OCI-LY7 (cell line): ENCODE data around the gene PCNT. TPM values are rescaled to one million over a fixed set of nuclear protein-coding genes. Genes with fewer than 3 reads are reported as not detected.

ENCODE experiments used
- BruUV-seq: library from RNA; stranded (reverse); fragments of 400-500 nt; replicated peaks from 2 replicates; lab custom pipeline; 2021; lab: Mats Ljungman, UMichigan
- CTCF ChIA-PET: fragments of 300-600 bp; sonication (Branson Sonifier 250); formaldehyde crosslinking; loops from one replicate; lab custom pipeline; 2022; ENCODE audit warnings: antibody characterized with exemption; ENCODE audit not compliant: unreplicated experiment; lab: Charles Lee
- POLR2A ChIA-PET: fragments of 300-600 bp; sonication (Branson Sonifier 250); formaldehyde crosslinking; loops from one replicate; lab custom pipeline; 2022; ENCODE audit warnings: antibody characterized with exemption; lab: Charles Lee
- DNase-seq: peaks from one replicate; pipeline ENCODE4 v3.0.0-alpha.2; 2015; ENCODE audit warnings: low spot score
- H2AFZ ChIP-seq: fragments of 200-600 bp; sonication (generic), shearing (Covaris generic); 2 replicates; pipeline ENCODE4 v1.6.1; 2014; ENCODE audit warnings: mild to moderate bottlenecking, antibody characterized with exemption, low read length, moderate library complexity
- H3K27ac ChIP-seq: fragments of 200-600 bp; sonication (generic); 2 replicates; pipeline ENCODE4 v1.5.1; 2014; ENCODE audit warnings: mixed run types, low read depth, mild to moderate bottlenecking, moderate library complexity, low read length, inconsistent platforms; ENCODE audit not compliant: poor library complexity, severe bottlenecking
- H3K36me3 ChIP-seq: fragments of 200-600 bp; sonication (generic); 2 replicates; pipeline ENCODE4 v1.6.1; 2014; ENCODE audit warnings: mild to moderate bottlenecking, antibody characterized with exemption, low read length, moderate library complexity, mixed read lengths; ENCODE audit not compliant: insufficient read depth
- H3K4me1 ChIP-seq: fragments of 200-600 bp; sonication (generic); 2 replicates; pipeline ENCODE4 v1.5.1; 2014; ENCODE audit warnings: mild to moderate bottlenecking, low read length; ENCODE audit not compliant: insufficient read depth, poor library complexity, severe bottlenecking
- H3K4me2 ChIP-seq: fragments of 200-600 bp; sonication (generic); 2 replicates; pipeline ENCODE4 v1.6.1; 2014; ENCODE audit warnings: mild to moderate bottlenecking, low read length
- H3K4me3 ChIP-seq: fragments of 200-600 bp; sonication (generic); 2 replicates; pipeline ENCODE4 v1.5.1; 2014; ENCODE audit warnings: mild to moderate bottlenecking, low read depth, low read length; ENCODE audit not compliant: poor library complexity, severe bottlenecking
- H3K79me2 ChIP-seq: fragments of 200-600 bp; sonication (generic); 2 replicates; pipeline ENCODE4 v1.6.1; 2016; ENCODE audit warnings: low read depth, mild to moderate bottlenecking, low read length, moderate library complexity, mixed read lengths; ENCODE audit not compliant: insufficient read depth
- H3K9me2 ChIP-seq: fragments of 200-600 bp; sonication (generic); 2 replicates; pipeline ENCODE4 v1.6.1; 2016; ENCODE audit warnings: mild to moderate bottlenecking, low read length, mixed read lengths; ENCODE audit not compliant: insufficient read depth
- H3K9me3 ChIP-seq: fragments of 200-600 bp; sonication (generic); 2 replicates; pipeline ENCODE4 v1.6.1; 2014; ENCODE audit warnings: mild to moderate bottlenecking, mixed run types, low read length, mixed read lengths
- H4K20me1 ChIP-seq: fragments of 200-600 bp; sonication (generic); 2 replicates; pipeline ENCODE4 v1.6.1; 2014; ENCODE audit warnings: mild to moderate bottlenecking, antibody characterized with exemption, low read length, moderate library complexity, mixed read lengths; ENCODE audit not compliant: insufficient read depth
- EZH2phosphoT487 ChIP-seq: fragments of 200-600 bp; sonication (generic); IDR thresholded peaks from 2 replicates; pipeline ENCODE4 v1.6.1; 2018; ENCODE audit warnings: low read depth, borderline replicate concordance, mild to moderate bottlenecking, mixed run types, antibody characterized with exemption, low read length, moderate library complexity, mixed read lengths
- intact Hi-C: fragments of 100-400 bp; cut with micrococcal nuclease; formaldehyde crosslinking; loops from one replicate; pipeline ENCODE4 v1.10.0; 2022; ENCODE audit not compliant: unreplicated experiment
- total RNA-seq, 2 experiments: library from RNA; depleted of rRNA in 1 of 2; stranded (reverse); fragments of >200 nt in 1 of 2; shearing (Covaris generic) in 1 of 2; gene quantifications; 2 replicates each; pipeline ENCODE4 v1.2.3, GENCODE V29; 2014 to 2022
- TF ChIP-seq, protein P1 (sequence below): fragments of 200-600 bp; sonication (generic); conservative IDR thresholded peaks from 2 replicates; pipeline ENCODE4 v1.5.1; 2014; ENCODE audit warnings: mild to moderate bottlenecking, antibody characterized with exemption, low read length, moderate library complexity, mixed read lengths

The PCNT gene
- total RNA-seq, 2 experiments from 2014 or later, result 48.4 to 84.1 TPM

GRCh38 chr21:46459024-46459355, 135.0 kb downstream of the PCNT start:
- H3K4me1 ChIP-seq, result peaks cover 19% of the 10 kb centered on the region
- H3K27ac ChIP-seq, result no peak overlapping the region
- H3K9me2 ChIP-seq, result no peaks in the 10 kb centered on the region
- H3K79me2 ChIP-seq, result peaks cover 40% of the 10 kb centered on the region
- H3K4me2 ChIP-seq, result peak overlapping the region; percentile 99
- peaks cover 9% of the 10 kb centered on the region; the same call in 1 of the 2 replicates for H4K20me1 ChIP-seq
- H2AFZ ChIP-seq, result peak overlapping the region; percentile 61; the same call in 1 of the 2 replicates
- intact Hi-C loops, result loop anchor here (5.0 kb wide), 1 partner anchor 98 kb away; no protein-coding TSS in a partner anchor
- peaks cover 43% of the 10 kb centered on the region for H3K36me3 ChIP-seq
- CTCF ChIA-PET, result interaction anchor here (1.0 kb wide), 1 partner anchor 181 kb away, joined by 4 read pairs; no protein-coding TSS in a partner anchor
- POLR2A ChIA-PET, result interaction anchor here (0.6 to 2.1 kb wide), 3 partner anchors 16 to 176 kb away, joined by 3 to 6 read pairs (median 5); partner anchors contain the start of gene PRMT2
- H3K4me3 ChIP-seq, result peak overlapping the region; percentile 89
- no peaks in the 10 kb centered on the region for H3K9me3 ChIP-seq
- no TSS peak for BruUV-seq
- TF ChIP-seq, protein P1, sequence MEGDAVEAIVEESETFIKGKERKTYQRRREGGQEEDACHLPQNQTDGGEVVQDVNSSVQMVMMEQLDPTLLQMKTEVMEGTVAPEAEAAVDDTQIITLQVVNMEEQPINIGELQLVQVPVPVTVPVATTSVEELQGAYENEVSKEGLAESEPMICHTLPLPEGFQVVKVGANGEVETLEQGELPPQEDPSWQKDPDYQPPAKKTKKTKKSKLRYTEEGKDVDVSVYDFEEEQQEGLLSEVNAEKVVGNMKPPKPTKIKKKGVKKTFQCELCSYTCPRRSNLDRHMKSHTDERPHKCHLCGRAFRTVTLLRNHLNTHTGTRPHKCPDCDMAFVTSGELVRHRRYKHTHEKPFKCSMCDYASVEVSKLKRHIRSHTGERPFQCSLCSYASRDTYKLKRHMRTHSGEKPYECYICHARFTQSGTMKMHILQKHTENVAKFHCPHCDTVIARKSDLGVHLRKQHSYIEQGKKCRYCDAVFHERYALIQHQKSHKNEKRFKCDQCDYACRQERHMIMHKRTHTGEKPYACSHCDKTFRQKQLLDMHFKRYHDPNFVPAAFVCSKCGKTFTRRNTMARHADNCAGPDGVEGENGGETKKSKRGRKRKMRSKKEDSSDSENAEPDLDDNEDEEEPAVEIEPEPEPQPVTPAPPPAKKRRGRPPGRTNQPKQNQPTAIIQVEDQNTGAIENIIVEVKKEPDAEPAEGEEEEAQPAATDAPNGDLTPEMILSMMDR, result no peak
- no peak for DNase-seq

GRCh38 chr21:46459356-46460112, 135.6 kb downstream of the PCNT start:
- no TSS peak for BruUV-seq
- peak overlapping the region; percentile 61; the same call in 1 of the 2 replicates for H2AFZ ChIP-seq
- no peak overlapping the region for H3K27ac ChIP-seq
- H3K79me2 ChIP-seq, result peaks cover 40% of the 10 kb centered on the region
- peaks cover 9% of the 10 kb centered on the region; the same call in 1 of the 2 replicates for H4K20me1 ChIP-seq
- ChIA-PET CTCF (interaction anchor here (1.0 kb wide), 1 partner anchor 181 kb away, joined by 4 read pairs; no protein-coding TSS in a partner anchor), POLR2A (interaction anchor here (0.7 to 2.1 kb wide), 3 partner anchors 9 to 103 kb away, joined by 3 to 6 read pairs (median 5); no protein-coding TSS in a partner anchor)
- H3K4me3 ChIP-seq, result peak overlapping the region; percentile 89
- DNase-seq, result peak; percentile 18
- no peaks in the 10 kb centered on the region for H3K9me3 ChIP-seq
- TF ChIP-seq, protein P1, result no peak
- TF ChIP-seq EZH2phosphoT487, result no peak
- H3K9me2 ChIP-seq, result no peaks in the 10 kb centered on the region
- H3K4me1 ChIP-seq, result peaks cover 19% of the 10 kb centered on the region
- H3K36me3 ChIP-seq, result peaks cover 37% of the 10 kb centered on the region
- peak overlapping the region; percentile 99 for H3K4me2 ChIP-seq
- intact Hi-C loops, result loop anchor here (5.0 kb wide), 1 partner anchor 98 kb away; no protein-coding TSS in a partner anchor
